Cardiac septum (tissue), 1 donor: ENCODE measurements around the gene HS3ST3A1. TPM values are rescaled to one million over a fixed set of nuclear protein-coding genes. Genes with fewer than 3 reads are reported as not detected.

Experiments used
- DNase-seq: peaks from one replicate; pipeline ENCODE4 v3.0.0-alpha.2; 2020; ENCODE audit warnings: low spot score
- intact Hi-C: fragments of 100-400 bp; cut with DNase I; formaldehyde crosslinking; loops from one replicate; pipeline ENCODE4 v1.14.0; 2022
- microRNA-seq: library from miRNA; unstranded; fragments of <30 nt; microRNA quantifications from one replicate; pipeline ENCODE4 v1.2.0, GENCODE V29; 2020
- total RNA-seq: library from RNA; stranded (reverse); fragmentation: NEBNext Ultra II Directional; extraction: Animal tissue kit (Norgen Biotek cat#: 25700); gene quantifications from one replicate; pipeline ENCODE4 v1.2.1, GENCODE V29; 2021
- donor health status: DM: no; HTN: no; CAD: no.

HS3ST3A1 gene
- total RNA-seq, 1 donor from 2014 or later: 3.2 TPM

DNA sequence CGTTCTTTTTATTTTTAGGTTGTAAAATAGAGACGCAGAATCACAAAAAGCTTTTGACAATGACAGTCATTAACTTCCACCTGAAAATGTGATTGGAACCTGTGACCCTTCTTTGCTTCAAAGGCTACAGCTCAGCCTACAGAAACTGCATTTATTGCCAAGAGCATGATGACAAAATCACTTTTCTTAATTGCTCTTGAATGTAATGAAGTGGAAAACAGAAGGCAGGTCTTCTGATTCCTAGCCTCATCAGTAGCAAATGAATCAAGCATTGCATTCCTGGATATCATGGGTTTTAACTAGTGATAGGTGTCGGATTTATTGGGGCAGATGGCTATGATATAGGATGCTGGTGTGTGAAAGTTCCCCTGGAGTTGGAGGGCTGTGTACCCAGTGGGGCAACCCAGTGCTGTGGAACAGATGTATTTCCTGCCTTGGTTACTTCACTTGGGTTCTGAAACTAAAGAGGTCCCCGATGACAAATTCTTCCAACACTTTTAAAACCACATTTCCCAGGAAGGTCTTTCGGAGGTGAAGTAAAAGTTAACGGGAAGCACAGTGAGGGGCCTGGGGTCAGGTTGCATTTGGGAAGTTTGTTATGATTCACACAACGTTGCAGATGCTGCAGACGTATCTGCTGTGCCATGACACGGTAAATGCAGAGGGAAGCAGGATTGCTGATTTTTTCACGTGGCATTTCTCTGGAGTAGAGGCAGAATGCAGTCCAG, 127.5 kb downstream of the HS3ST3A1 start:
- intact Hi-C loops: no loop called here
- DNase-seq: no peak

DNA sequence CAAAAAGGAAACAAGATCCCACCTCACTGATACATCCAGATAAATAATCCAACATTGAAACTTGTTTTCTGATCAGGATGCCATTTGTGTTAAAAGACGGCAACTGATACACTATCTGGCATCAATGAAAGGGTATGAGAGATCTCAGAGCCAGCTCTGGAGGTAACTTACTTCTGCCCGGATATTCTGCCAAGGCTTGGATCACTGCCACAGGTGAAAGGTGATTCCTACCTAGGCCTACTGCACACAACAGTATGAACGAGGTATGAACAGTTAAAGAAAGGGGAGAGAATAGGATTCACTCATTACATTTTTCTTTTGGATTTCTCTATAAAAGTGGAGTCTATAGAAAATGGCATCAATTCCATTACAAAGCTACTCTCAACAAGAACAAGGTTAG, 136.1 kb downstream of the HS3ST3A1 start:
- intact Hi-C loops: no loop called here
- no peak for DNase-seq

DNA sequence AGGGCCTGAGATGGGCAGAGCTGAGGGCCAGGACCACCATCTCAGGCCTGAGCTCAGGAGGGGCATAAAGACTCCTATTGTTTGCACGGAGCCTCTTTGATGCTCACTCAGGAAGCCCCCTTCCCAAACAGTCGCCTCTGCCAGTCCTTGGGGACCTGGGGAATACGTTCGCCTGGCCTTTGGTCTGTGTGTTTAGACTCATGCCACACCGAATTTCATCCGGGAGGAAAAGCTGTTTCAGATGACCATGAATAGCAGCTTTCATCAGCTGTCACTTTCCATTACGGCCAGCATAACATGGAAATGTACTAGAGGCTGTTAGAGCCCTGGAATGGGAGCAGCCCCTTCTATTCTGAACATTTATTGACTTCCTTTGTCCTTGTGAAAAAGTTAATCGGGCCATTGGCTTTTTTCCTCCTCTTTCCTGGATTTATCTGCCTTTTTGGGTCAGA, 139.0 kb downstream of the HS3ST3A1 start:
- intact Hi-C loops: no loop called here

DNA sequence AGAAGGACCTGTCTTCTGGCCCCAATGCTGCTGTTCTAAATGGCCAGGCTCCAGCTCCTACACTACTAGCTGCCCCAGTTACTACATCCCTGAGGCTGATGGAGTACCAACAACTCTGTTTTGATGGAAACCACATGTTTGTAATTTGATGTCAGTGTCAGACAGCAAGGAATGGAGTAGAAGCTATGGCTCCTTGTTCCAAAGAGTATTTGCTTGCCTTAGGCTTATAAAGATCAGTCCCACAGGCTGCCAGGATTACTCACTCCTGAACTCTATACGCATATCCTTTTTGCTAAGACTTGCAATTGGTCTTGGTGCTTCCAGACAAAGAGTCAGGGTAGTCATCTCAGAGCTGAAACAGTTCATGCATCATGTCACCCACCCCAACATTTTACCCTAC, 139.6 kb downstream of the HS3ST3A1 start:
- intact Hi-C loops: no loop called here
- no peak for DNase-seq

More for the DNA sequence above, 139.0 kb downstream of the HS3ST3A1 start:
- DNase-seq: no peak

DNA sequence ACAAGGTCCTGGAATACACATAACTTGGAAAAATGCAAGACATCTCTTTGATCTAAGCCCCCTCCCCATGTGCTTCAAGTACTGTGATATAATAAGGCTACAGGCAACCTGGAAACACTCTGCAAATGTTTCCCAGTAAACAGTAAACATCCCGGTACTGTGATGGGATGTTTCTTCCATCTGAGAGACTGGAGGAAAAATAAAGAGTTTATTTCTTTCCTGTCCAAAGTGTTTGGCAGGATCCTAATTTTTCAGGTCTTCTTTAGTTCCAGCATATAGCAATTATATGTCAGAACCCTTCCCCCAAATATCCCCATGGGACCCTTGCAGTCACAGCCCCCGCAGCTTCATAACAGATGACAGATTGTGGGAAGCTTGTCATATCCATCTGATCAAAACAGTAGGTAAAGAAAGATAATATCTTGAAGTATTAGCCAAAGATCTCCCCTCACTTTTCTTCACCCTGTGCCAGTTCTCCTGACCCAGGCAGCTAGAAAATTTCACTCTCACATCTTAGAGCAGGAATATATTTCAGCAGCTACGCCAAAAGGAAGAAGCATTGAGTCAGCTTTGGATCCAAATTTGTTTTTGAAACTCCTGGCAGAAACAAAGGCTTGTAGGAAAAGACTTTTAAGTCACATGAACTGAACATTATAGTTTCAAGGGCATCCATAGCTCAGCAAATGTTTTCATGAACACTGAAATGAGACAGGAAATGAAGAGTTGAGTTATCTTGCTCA, 141.3 kb downstream of the HS3ST3A1 start:
- intact Hi-C loops: no loop called here
- no peak for DNase-seq

DNA sequence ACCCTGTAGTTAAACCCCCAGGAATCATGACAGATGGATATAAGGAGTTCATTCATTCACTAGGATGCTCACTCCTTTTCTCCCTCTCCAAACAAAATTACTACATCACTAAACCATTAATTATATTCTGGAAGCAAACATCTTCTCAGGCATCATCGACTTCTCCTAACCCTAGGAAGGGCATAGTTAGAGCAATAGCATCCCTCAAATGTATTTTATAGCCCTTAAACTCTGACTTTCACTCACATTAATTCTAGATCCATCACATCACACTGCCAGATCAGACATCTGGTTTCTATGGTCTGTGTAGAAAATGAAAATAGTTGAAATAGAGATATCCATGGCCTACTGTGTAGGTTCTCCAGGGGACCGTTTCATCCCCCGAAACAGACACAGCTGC, 143.9 kb downstream of the HS3ST3A1 start:
- intact Hi-C loops: no loop called here
- DNase-seq: no peak

Small RNA genes lying within 50 kb of the gene (microRNA-seq; reads per million reads assigned to microRNA genes)
- gene MIR548H3: not detected
